ENCODE data around the gene CA5A. TPM values are rescaled to one million over a fixed set of nuclear protein-coding genes. Genes with fewer than 3 reads are reported as not detected.

The CA5A gene
- total and polyA plus RNA-seq, 9 of the 15 experiments (the other 6 are each of a cell fraction or from before 2014, with no cell fraction given), result not detected

GRCh38 chr16:87854053-87854906 is 82.0 kb downstream of the CA5A start (continued):
- TF ChIP-seq ELF2 (CRISPR knock-in tag; IDR thresholded peaks at IDR 0.05), result no peak
- TF ChIP-seq ZBTB34 (CRISPR knock-in tag; IDR thresholded peaks at IDR 0.05), result 0 out of 2 replicates have a peak, but pooled peaks have one; percentile 62
- no peak for TF ChIP-seq CBX5 (IDR thresholded peaks at IDR 0.05; ENCODE audit: borderline replicate concordance, low read depth)
- TF ChIP-seq ZNF75A (CRISPR knock-in tag; IDR thresholded peaks at IDR 0.05), result 0 out of 2 replicates have a peak, but pooled peaks have one; percentile 40
- no peak for TF ChIP-seq HOXB6 (CRISPR knock-in tag; IDR thresholded peaks at IDR 0.05; ENCODE audit: borderline replicate concordance)
- TF ChIP-seq MLLT1 (IDR thresholded peaks at IDR 0.05), result peak in 1 of 2 experiments; percentile 84; a peak in 2 of 4 replicates
- peak; percentile 89 for TF ChIP-seq DACH1 (IDR thresholded peaks at IDR 0.05; ENCODE audit: partially characterized antibody)
- peak; percentile 63; the same call in 1 of the 2 replicates for TF ChIP-seq KLF13 (tag; IDR thresholded peaks at IDR 0.05; ENCODE audit: borderline replicate concordance, low read depth)
- peak; percentile 98 for TF ChIP-seq MYNN (IDR thresholded peaks at IDR 0.05)
- no peak for TF ChIP-seq MYNN (CRISPR knock-in tag; IDR thresholded peaks at IDR 0.05)
- no peak for TF ChIP-seq MAFF (IDR thresholded peaks at IDR 0.05; ENCODE audit: low read length)
- peak; percentile 97 for TF ChIP-seq SMARCB1 (IDR thresholded peaks at IDR 0.05; ENCODE audit: insufficient read length, low read depth)
- TF ChIP-seq MBD2 (IDR thresholded peaks at IDR 0.05; ENCODE audit: borderline replicate concordance, low read depth), result peak; percentile 93
- TF ChIP-seq PPARD (CRISPR knock-in tag; IDR thresholded peaks at IDR 0.05), result no peak
- no peak for TF ChIP-seq PURB (CRISPR knock-in tag; IDR thresholded peaks at IDR 0.05; ENCODE audit: low read depth)
- TF ChIP-seq TFAP4 (CRISPR knock-in tag; IDR thresholded peaks at IDR 0.05; ENCODE audit: borderline replicate concordance), result peak; percentile 99
- TF ChIP-seq ZKSCAN8 (CRISPR knock-in tag; IDR thresholded peaks at IDR 0.05), result peak; percentile 67; the same call in 1 of the 2 replicates
- no peak for TF ChIP-seq ZHX1 (conservative IDR thresholded peaks at IDR 0.05; ENCODE audit: low read length)
- TF ChIP-seq FOXM1 (IDR thresholded peaks at IDR 0.05; ENCODE audit: low read depth), result peak; percentile 89
- TF ChIP-seq FOXM1 (CRISPR knock-in tag; IDR thresholded peaks at IDR 0.05; ENCODE audit: low read depth), result no peak
- TF ChIP-seq SMARCA5 (IDR thresholded peaks at IDR 0.05), result no peak
- 0 out of 2 replicates have a peak, but pooled peaks have one; percentile 21 for TF ChIP-seq NR4A1 (CRISPR knock-in tag; IDR thresholded peaks at IDR 0.05)
- peak; percentile 93; the same call in 1 of the 2 replicates for TF ChIP-seq NR4A1 (tag; IDR thresholded peaks at IDR 0.05)

Data from K562 (cell line).